HG03565 (cell line): Measurements from ENCODE around the gene PANK3.

Source experiments
- ATAC-seq: cut with Tn5 transposase; IDR thresholded peaks from one replicate; pipeline ENCODE4 v1.9.1; 2021; ENCODE audit warnings: mild to moderate bottlenecking, moderate library complexity; ENCODE audit not compliant: unreplicated experiment

PANK3 gene

GRCh38 chr5:168578538-168579487 lies at the start of gene PANK3:
TSS of gene PANK3 (minus strand) at chr5:168579368. CDS start at chr5:168579283, 85 bp downstream.
- ATAC-seq = peak; percentile 37

- ATAC-seq = no peak
These were observed 45.7 kb upstream of the PANK3 start for GRCh38 chr5:168624850-168625364.

DNA sequence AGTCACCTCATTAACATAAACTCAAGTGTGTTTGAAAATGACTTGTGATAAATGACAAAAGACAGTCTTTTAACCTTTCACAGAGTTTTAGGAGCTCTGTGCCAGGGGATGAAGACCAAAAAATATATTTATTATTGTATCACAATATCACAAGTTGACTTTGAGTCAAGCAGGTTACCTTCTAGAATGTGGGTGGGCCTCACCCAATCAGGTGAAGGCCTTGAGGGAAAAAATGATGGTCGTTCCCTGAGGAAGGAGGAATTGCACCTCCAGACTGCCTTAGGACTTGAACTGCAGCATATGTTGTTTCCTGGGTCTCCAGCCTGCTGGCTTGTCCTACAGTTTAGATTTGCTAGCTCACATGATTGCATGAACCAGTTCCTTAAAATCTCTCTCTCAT lies 41.6 kb upstream of the PANK3 start:
- ATAC-seq = no peak

- no peak for ATAC-seq
These were observed 35.5 kb upstream of the PANK3 start for GRCh38 chr5:168614661-168615060.

DNA sequence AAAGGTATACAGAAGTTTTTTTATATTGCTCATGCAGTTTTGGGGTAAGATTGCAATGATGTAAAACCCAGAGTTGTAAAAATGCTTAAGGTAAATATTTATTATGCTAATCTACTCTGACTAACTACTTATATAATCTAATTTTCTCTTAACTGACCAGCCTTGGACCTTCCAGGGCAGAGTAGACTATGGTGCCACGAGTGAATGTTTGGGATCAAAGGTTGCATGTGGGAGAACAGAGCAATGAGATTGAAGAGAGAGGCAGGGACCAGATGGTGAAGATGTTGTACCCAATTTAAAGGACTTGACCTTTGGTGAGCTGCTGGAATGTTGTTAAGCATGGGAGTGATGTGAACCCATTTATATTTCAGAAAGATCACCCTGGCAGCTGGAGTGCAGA lies 34.8 kb upstream of the PANK3 start:
- no peak for ATAC-seq

DNA sequence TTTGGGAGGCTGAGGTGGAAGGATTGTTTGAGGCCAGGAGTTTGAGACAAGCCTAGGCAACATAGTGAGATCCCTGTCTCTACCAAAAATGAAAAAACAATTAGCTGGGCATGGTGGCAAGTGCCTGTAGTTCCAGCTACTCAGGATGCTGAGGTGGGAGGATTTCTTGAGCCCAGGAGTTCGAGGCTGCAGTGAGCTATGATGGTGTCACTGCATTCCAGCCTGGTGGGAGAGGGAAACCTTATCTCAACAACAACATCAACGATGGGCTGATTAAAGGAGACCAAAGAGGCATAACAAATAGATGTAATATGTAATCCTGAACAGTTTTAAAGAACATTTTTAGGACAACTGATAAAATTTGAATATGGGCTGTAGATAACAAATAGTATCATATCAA lies 34.2 kb upstream of the PANK3 start:
- no peak for ATAC-seq

GRCh38 chr5:168612996-168613395 lies 33.8 kb upstream of the PANK3 start:
- no peak for ATAC-seq

DNA sequence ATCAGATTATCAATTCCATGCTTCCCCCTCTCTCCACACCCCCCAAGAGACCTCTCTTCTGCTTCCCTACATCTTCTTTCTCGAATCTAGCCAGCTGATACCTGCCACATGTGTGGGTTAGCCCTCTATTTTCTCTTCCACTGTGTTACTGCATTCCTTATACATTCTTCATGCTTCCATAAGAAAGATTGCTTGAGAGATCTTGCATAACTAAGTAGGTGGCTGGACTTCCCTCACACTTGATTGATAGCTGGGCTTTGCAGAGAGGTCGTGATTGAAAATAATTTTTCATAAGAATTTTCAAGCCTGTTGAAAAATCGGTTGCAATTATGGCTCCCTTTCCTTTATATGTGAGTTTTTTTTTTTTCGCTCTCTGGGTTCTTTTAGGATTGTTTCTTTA lies 33.0 kb upstream of the PANK3 start:
- ATAC-seq = no peak

GRCh38 chr5:168611165-168611564 lies 32.0 kb upstream of the PANK3 start:
- ATAC-seq = no peak

DNA sequence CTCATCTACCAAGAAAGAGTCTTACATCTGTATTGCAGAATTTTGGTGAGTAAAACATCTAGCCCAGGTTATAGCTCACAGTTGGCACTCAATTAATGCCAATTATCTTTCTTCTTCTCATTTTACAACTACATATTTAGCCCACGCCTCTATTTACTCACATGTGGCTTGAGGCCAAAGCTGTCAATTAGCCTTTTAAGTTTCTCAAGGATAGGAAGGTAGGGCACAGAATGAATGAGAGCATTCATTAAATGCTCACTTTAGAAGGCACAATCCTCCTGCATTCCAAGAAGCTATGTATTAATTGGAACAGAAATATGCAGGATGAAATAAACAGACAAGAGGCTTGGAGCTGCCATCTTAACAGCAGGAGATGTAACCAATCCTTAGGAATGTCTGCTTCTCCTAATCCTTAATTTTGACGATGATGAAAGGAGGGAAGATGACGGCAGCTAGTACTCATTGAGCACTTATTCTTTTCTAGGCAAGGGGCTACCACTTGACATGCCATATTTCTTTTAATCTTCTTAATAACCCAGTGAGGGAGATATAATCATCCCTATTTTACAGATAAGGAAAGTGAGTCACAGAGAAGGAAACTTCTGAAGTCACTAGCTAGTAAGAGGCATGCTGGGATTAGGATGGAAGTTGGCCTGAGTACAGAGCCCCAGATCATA lies 30.8 kb upstream of the PANK3 start:
- no peak for ATAC-seq

DNA sequence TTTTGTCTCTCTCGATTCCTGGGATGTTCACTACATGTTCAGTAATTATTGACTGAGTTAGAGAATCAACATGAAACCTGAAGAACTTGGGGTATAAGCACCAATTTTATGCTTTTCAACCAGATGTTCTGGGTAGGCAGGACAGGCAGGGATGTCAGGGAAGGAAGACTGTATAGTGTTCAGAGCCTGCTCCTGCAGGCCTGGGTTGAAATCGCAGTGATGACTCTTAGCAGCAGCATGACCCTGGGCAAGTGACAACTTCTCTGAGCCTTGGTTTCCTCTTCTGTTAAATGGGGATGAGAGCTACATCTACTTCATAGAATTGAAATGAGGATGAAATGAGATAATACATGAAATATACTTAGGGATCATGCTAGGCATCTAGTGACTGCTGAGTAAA lies 29.7 kb upstream of the PANK3 start:
- no peak for ATAC-seq

DNA sequence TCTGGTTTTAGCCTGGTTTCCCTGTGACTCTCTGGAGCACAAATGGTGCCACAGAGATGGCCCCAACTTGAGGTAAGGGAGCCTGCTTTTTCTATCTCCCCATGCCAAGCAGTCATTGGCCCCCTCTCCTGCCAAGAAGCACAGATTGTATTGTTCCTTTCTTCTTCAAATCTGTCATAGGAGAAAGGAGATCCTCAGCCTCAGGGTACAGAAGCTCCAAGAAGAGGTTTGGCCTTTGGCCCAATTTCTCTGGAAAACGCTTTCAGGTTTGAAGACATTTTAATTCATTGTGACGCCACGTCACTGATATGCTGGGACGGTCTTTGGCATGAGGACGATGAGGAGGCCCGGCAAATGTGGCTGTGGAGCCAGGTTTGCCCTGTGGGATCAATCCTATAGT lies 29.2 kb upstream of the PANK3 start:
- ATAC-seq = no peak

GRCh38 chr5:168607946-168608345 lies 28.8 kb upstream of the PANK3 start:
- no peak for ATAC-seq

DNA sequence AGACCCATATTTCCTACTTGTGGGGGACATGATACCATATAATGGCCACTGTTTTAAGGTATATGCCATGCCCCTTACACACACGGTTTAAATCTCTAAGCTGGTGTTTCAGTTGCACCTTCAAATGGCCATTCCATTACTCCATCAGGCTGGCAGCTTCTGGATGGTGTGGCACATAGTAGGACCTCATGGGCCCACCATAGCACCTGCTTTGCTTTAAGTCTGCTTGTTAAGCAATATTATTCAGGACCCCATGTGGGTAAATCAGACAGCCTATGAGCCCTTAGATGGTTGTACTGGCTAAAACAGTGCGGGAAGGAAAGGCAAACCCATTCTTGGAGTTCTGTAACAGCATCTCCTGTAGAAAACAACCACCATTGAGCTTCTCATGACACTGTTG lies 27.4 kb upstream of the PANK3 start:
- ATAC-seq = no peak

DNA sequence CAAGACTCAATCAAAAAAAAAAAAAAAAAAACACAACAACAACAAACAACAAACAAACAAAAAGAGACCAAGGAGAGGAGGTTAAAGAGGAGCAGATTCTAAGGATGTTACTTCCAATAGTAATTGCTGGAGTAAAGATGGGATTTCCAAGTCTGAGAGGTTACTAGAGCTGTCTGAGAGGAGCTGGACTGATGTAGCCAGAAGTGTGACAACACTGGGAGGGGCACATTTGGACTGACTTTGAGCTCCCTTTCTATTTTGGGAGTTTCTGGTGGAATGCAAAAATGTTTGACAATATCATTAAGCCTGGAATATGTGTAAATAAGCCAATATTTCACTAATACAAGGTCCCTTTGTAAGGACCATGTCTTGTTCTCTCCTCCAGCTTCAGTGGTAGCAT lies 25.3 kb upstream of the PANK3 start:
- no peak for ATAC-seq

DNA sequence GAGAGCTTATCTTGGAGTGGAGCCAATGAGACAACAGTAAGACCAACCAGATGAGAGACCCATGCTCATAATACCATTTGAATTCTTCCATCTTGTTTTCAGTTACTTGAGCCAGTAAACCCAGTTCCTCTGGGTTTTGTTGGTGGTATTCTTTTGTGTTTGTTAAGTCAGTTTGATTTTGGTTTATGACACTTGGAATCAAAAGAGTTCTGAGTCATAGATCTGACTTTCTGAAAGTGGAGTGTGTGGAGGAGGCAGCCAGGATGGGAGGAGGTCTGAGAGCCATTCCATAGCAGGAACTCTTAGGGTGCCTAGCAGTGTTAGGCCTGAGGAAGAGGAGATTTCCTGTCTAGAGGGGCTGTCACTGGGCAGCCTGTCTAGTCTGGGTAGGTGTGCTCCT lies 24.6 kb upstream of the PANK3 start:
- no peak for ATAC-seq

DNA sequence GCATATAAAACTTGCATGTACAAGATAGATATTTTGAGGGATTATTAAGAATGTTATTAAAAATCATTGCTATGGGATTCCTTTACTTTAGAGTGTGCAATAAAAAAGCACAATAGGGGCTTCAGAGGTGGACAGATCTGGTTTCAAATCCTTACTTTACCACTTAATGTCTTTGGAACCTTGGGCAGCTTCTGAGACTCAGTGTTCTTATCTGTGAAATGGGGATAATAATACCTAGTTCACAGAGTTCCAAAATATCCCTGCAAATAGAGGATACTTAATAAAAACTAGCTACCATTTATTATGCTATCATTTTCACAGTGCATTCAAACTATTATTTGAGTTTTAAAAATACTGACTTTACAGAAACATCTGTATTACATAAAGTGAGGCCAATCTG lies 23.3 kb upstream of the PANK3 start:
- no peak for ATAC-seq

GRCh38 chr5:168601972-168602371 lies 22.8 kb upstream of the PANK3 start:
- no peak for ATAC-seq

DNA sequence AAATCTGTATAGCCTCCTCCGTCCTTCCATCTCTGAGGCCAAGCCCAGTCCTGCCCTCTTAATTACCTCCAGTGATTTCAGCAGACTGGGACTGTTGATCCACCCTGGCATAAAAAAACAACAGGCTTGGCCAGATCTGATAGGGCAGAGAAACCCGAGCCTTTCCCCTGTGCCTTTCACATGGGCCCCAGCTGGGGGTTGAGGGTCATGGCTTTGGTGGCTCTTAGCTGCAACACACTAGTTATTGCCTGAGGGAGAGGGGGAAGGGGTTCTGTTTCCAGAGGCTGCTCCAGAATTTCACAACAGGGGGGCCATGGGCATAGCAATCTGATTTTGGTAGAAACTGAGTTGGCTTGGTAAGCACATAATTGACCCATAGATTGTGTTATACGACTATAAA lies 21.2 kb upstream of the PANK3 start:
- no peak for ATAC-seq

DNA sequence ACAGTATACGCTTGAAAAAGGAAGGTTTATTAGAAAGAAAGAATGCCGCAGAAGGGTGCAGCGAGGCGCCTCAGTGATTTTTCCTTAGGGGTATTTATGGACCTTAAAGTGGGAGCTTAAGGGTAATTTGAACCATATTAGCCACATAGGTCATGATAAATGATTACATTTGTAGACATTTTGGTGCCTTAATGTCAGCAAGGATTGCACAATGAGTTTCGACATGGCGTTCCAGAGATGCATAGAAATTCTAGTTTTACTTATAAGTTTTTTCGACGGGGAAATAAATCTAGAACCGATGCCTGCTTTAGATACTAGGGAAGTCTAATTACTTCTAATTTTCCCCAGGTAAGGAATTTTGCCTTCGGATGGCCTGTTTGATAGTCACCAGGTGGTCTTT lies 20.7 kb upstream of the PANK3 start:
- ATAC-seq = no peak

- no peak for ATAC-seq
These were observed 19.5 kb upstream of the PANK3 start for GRCh38 chr5:168598639-168599038.

- no peak for ATAC-seq
These were observed 17.8 kb upstream of the PANK3 start for GRCh38 chr5:168596927-168597326.
